Measurements from ENCODE around the gene IWS1. TPM values are rescaled to one million over a fixed set of nuclear protein-coding genes. Genes with fewer than 3 reads are reported as not detected.

IWS1 gene
- total RNA-seq, 1 donor from 2014 or later, result 48.4 TPM

GRCh38 chr2:127559454-127559853 lies 33.2 kb upstream of the IWS1 start:
- H3K4me3 ChIP-seq (ENCODE audit: low read depth, low read length), result no peak overlapping the region
- peaks cover 3% of the 10 kb centered on the region for H3K27me3 ChIP-seq (ENCODE audit: control insufficient read depth, insufficient read depth, low read length)
- TF ChIP-seq CTCF (IDR thresholded peaks at IDR 0.05; ENCODE audit: insufficient read depth, low read length, poor library complexity, severe bottlenecking), result no peak
- no peak for DNase-seq (ENCODE audit: low read depth)
- H3K36me3 ChIP-seq (ENCODE audit: control insufficient read depth, insufficient read depth, low read length), result no peaks in the 10 kb centered on the region

GRCh38 chr2:127558911-127559310 lies 32.6 kb upstream of the IWS1 start:
- Histone ChIP-seq H3K27me3 (ENCODE audit: control insufficient read depth, insufficient read depth, low read length) (peaks cover 3% of the 10 kb centered on the region), H3K36me3 (ENCODE audit: control insufficient read depth, insufficient read depth, low read length) (no peaks in the 10 kb centered on the region), H3K4me3 (ENCODE audit: low read depth, low read length) (no peak overlapping the region)
- TF ChIP-seq CTCF (IDR thresholded peaks at IDR 0.05; ENCODE audit: insufficient read depth, low read length, poor library complexity, severe bottlenecking), result no peak
- DNase-seq (ENCODE audit: low read depth), result no peak

- DNase-seq (ENCODE audit: low read depth), result no peak
- Histone ChIP-seq H3K27me3 (ENCODE audit: control insufficient read depth, insufficient read depth, low read length) (no peaks in the 10 kb centered on the region), H3K36me3 (ENCODE audit: control insufficient read depth, insufficient read depth, low read length) (no peaks in the 10 kb centered on the region), H3K4me3 (ENCODE audit: low read depth, low read length) (no peak overlapping the region)
- TF ChIP-seq CTCF (IDR thresholded peaks at IDR 0.05; ENCODE audit: insufficient read depth, low read length, poor library complexity, severe bottlenecking), result no peak
Measured at GRCh38 chr2:127552846-127553245, 26.6 kb upstream of the IWS1 start.

GRCh38 chr2:127552336-127552735 lies 26.0 kb upstream of the IWS1 start:
- Histone ChIP-seq H3K4me3 (ENCODE audit: low read depth, low read length) (no peak overlapping the region), H3K36me3 (ENCODE audit: control insufficient read depth, insufficient read depth, low read length) (no peaks in the 10 kb centered on the region), H3K27me3 (ENCODE audit: control insufficient read depth, insufficient read depth, low read length) (no peaks in the 10 kb centered on the region)
- no peak for DNase-seq (ENCODE audit: low read depth)
- TF ChIP-seq CTCF (IDR thresholded peaks at IDR 0.05; ENCODE audit: insufficient read depth, low read length, poor library complexity, severe bottlenecking), result no peak

GRCh38 chr2:127551221-127551930 lies 25.1 kb upstream of the IWS1 start:
- no peak for TF ChIP-seq CTCF (IDR thresholded peaks at IDR 0.05; ENCODE audit: insufficient read depth, low read length, poor library complexity, severe bottlenecking)
- Histone ChIP-seq H3K27me3 (ENCODE audit: control insufficient read depth, insufficient read depth, low read length) (peaks cover 1% of the 10 kb centered on the region), H3K4me3 (ENCODE audit: low read depth, low read length) (no peak overlapping the region), H3K36me3 (ENCODE audit: control insufficient read depth, insufficient read depth, low read length) (no peaks in the 10 kb centered on the region)
- DNase-seq (ENCODE audit: low read depth), result no peak

- TF ChIP-seq CTCF (IDR thresholded peaks at IDR 0.05; ENCODE audit: insufficient read depth, low read length, poor library complexity, severe bottlenecking), result no peak
- DNase-seq (ENCODE audit: low read depth), result no peak
- Histone ChIP-seq H3K27me3 (ENCODE audit: control insufficient read depth, insufficient read depth, low read length) (peaks cover 7% of the 10 kb centered on the region), H3K4me3 (ENCODE audit: low read depth, low read length) (no peak overlapping the region), H3K36me3 (ENCODE audit: control insufficient read depth, insufficient read depth, low read length) (no peaks in the 10 kb centered on the region)
Measured at GRCh38 chr2:127546797-127547196, 20.5 kb upstream of the IWS1 start.

All from kidney epithelial cell (primary cell).